8988T (cell line): ENCODE results near the gene NANS.
A peak's percentile ranks its signal among the peaks of the same experiment; 100 is the strongest.
"Not testable (repeated sequence)": the region's sequence is repeated elsewhere in the genome, so short reads cannot be mapped to it uniquely, and the experiment has no call there.

Experiments used
- DNase-seq: peaks from one replicate; pipeline ENCODE4 v3.0.0; 2011

The NANS gene

GRCh38 chr9:98080326-98080725, 23.8 kb downstream of the NANS start:
- DNase-seq: no peak

GRCh38 chr9:98080780-98081179, 24.2 kb downstream of the NANS start:
- DNase-seq: no peak

GRCh38 chr9:98081477-98082219, 25.1 kb downstream of the NANS start:
- DNase-seq: peak; percentile 59

- no peak for DNase-seq
These were observed 26.5 kb downstream of the NANS start for GRCh38 chr9:98083061-98083501.

GRCh38 chr9:98083566-98084183, 27.1 kb downstream of the NANS start:
- no peak for DNase-seq

- DNase-seq: no peak
These were observed 27.9 kb downstream of the NANS start for GRCh38 chr9:98084396-98084795.

- DNase-seq: no peak
These were observed 28.5 kb downstream of the NANS start for GRCh38 chr9:98085058-98085457.

GRCh38 chr9:98085944-98086343, 29.4 kb downstream of the NANS start:
- DNase-seq: no peak

GRCh38 chr9:98086461-98086860, 29.9 kb downstream of the NANS start:
- no peak for DNase-seq

GRCh38 chr9:98087420-98088354, 31.2 kb downstream of the NANS start:
- DNase-seq: no peak

- DNase-seq: not testable (repeated sequence)
These were observed 34.1 kb downstream of the NANS start for GRCh38 chr9:98090674-98091073.

GRCh38 chr9:98091735-98092612, 35.4 kb downstream of the NANS start:
- no peak for DNase-seq

- no peak for DNase-seq
These were observed 36.0 kb downstream of the NANS start for GRCh38 chr9:98092613-98092931.

GRCh38 chr9:98094316-98094715, 37.8 kb downstream of the NANS start:
- no peak for DNase-seq

- no peak for DNase-seq
These were observed 38.3 kb downstream of the NANS start for GRCh38 chr9:98094851-98095250.

GRCh38 chr9:98095401-98095800, 38.9 kb downstream of the NANS start:
- no peak for DNase-seq

- DNase-seq: no peak
These were observed 39.6 kb downstream of the NANS start for GRCh38 chr9:98096091-98096490.

- DNase-seq: no peak
These were observed 41.3 kb downstream of the NANS start for GRCh38 chr9:98097836-98098235.

- no peak for DNase-seq
These were observed 42.8 kb downstream of the NANS start for GRCh38 chr9:98099346-98099745.

- DNase-seq: no peak
These were observed 43.4 kb downstream of the NANS start for GRCh38 chr9:98099898-98100297.

GRCh38 chr9:98100456-98100855, 43.9 kb downstream of the NANS start:
- DNase-seq: no peak

GRCh38 chr9:98101416-98101815, 44.9 kb downstream of the NANS start:
- no peak for DNase-seq

GRCh38 chr9:98101868-98102273, 45.3 kb downstream of the NANS start:
- no peak for DNase-seq
